Kidney (tissue), 14 donors: Measurements from ENCODE around the gene ECI2. TPM values are rescaled to one million over a fixed set of nuclear protein-coding genes. Genes with fewer than 3 reads are reported as not detected.

ENCODE experiments used
- DNase-seq, 5 donors: peaks; one replicate each; pipeline ENCODE4 v3.0.0-alpha.2; 2013 to 2020
- FAIRE-seq: peaks from 2 replicates; lab custom pipeline; 2012; peaks lifted over from hg19 to GRCh38; lab: Jason Lieb, UNC
- H3K27ac ChIP-seq, 2 donors: one replicate each; pipeline ENCODE4 v1.7.0; 2013; ENCODE audit warnings: low read depth in 2 of 2, low read length in 2 of 2, inconsistent platforms in 1 of 2
- H3K27me3 ChIP-seq: one replicate; pipeline ENCODE4 v1.7.1; 2013; ENCODE audit warnings: low read length, inconsistent platforms; ENCODE audit not compliant: control insufficient read depth, insufficient read depth
- H3K36me3 ChIP-seq, 3 donors: one replicate each; pipeline versions ENCODE4 v1.7.0 to v1.7.1; 2013; ENCODE audit warnings: low read length in 3 of 3, control low read depth in 1 of 3, inconsistent platforms in 1 of 3; ENCODE audit not compliant: insufficient read depth in 3 of 3, control insufficient read depth in 2 of 3
- H3K4me1 ChIP-seq, 3 donors: one replicate each; pipeline versions ENCODE4 v1.7.0 to v1.7.1; 2013; ENCODE audit warnings: low read length in 3 of 3, inconsistent platforms in 1 of 3, low read depth in 1 of 3; ENCODE audit not compliant: control insufficient read depth in 2 of 3, insufficient read depth in 2 of 3
- H3K4me3 ChIP-seq, 3 donors: one replicate each; pipeline versions ENCODE4 v1.7.0 to v1.8.1; 2013; ENCODE audit warnings: low read length in 3 of 3, control low read depth in 1 of 3, inconsistent platforms in 1 of 3
- H3K9ac ChIP-seq, 3 donors: one replicate each; pipeline versions ENCODE4 v1.7.0 to v1.7.1; 2013; ENCODE audit warnings: low read length in 3 of 3, control low read depth in 1 of 3, inconsistent platforms in 1 of 3
- H3K9me3 ChIP-seq, 3 donors: one replicate each; pipeline versions ENCODE4 v1.7.0 to v1.7.1; 2013; ENCODE audit warnings: low read length in 3 of 3, control low read depth in 1 of 3, inconsistent platforms in 1 of 3; ENCODE audit not compliant: control insufficient read depth in 2 of 3, insufficient read depth in 1 of 3
- CTCF ChIP-seq: IDR thresholded peaks from 3 replicates; pipeline ENCODE4 v1.5.1; 2012; ENCODE audit warnings: mild to moderate bottlenecking, moderate library complexity, borderline replicate concordance; ENCODE audit not compliant: insufficient read depth; ENCODE audit errors: extremely low read depth
- intact Hi-C: fragments of 100-400 bp; cut with DNase I; formaldehyde crosslinking; loops from one replicate; pipeline ENCODE4 v1.11.1; 2022
- polyA plus RNA-seq: library from polyadenylated mRNA; stranded (reverse); fragments of 350-450 nt; fragmentation: Illumina TruSeq; extraction: RNeasy Lipid Tissue Mini Kit (QIAGEN cat#74804); gene quantifications from one replicate; pipeline ENCODE4 v1.2.3, GENCODE V29; 2014; ENCODE audit warnings: low read depth, low replicate concordance; ENCODE audit not compliant: insufficient read depth
- total RNA-seq: library from RNA; stranded (reverse); fragmentation: NEBNext Ultra II Directional; extraction: Animal tissue kit (Norgen Biotek cat#: 25700); gene quantifications from one replicate; pipeline ENCODE4 v1.2.1, GENCODE V29; 2021
- donor health status: control.
- donor health status: control.
- donor health status: control.
- donor health status: control.
- donor health status: control.
- donor health status: DM: yes; HTN: yes; CAD: no.
- donor health status: Normal renal cell carcinoma (clear cell type).

ECI2 gene
- total and polyA plus RNA-seq, 2 donors from 2014 or later = 51.9 to 210 TPM

GRCh38 chr6:4103929-4104328, 31.4 kb downstream of the ECI2 start:
- TF ChIP-seq CTCF = no peak
- Histone ChIP-seq H3K9me3 (no peaks in the 10 kb centered on the region), H3K4me3 (no peak overlapping the region), H3K27me3 (no peaks in the 10 kb centered on the region), H3K36me3 (no peaks in the 10 kb centered on the region), H3K27ac (no peak overlapping the region), H3K4me1 (peaks cover 0 to 11% (median 2%) of the 10 kb centered on the region in 3 donors), H3K9ac (no peak overlapping the region)
- FAIRE-seq (no peak), DNase-seq (no peak)
- intact Hi-C loops = no loop called here

DNA sequence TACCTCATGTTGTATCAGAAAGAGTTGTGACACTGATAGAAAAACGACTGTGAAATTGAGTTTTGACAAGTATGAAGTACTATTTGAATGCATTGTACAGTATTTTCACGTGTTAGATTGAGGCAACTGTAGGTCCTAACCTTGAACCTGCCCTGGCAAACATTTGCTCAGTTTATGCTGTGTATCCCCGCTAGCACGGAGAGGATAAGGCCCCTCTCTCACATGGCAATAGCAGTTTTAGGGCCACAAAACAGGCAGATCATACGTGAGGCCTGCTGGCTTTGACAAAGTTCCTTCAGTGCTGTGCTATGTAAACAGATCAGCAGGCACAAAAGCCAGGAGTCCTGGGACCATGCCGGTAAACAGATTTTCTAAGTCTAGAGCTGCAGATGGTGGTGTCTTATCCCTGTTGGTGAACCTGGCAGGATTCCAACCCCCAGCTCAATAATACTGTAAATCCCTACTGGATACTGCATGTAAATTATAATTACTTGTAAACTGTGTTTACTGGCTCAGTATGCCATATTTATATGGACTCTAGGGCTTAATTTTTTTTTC, 32.6 kb downstream of the ECI2 start:
- Histone ChIP-seq H3K4me3 (no peak overlapping the region), H3K9me3 (no peaks in the 10 kb centered on the region), H3K36me3 (no peaks in the 10 kb centered on the region), H3K27me3 (no peaks in the 10 kb centered on the region), H3K4me1 (peaks cover 0 to 7% (median 0%) of the 10 kb centered on the region in 3 donors), H3K27ac (no peak overlapping the region), H3K9ac (no peak overlapping the region)
- no peak for DNase-seq
- intact Hi-C loops = no loop called here
- no peak for TF ChIP-seq CTCF
- no peak for FAIRE-seq

GRCh38 chr6:4101298-4101697, 34.1 kb downstream of the ECI2 start:
- Histone ChIP-seq H3K9me3 (no peaks in the 10 kb centered on the region), H3K4me3 (no peak overlapping the region), H3K4me1 (peaks cover 0 to 4% (median 0%) of the 10 kb centered on the region in 3 donors), H3K27me3 (no peaks in the 10 kb centered on the region), H3K36me3 (no peaks in the 10 kb centered on the region), H3K27ac (no peak overlapping the region), H3K9ac (no peak overlapping the region)
- TF ChIP-seq CTCF = no peak
- DNase-seq (no peak), FAIRE-seq (no peak)
- intact Hi-C loops = no loop called here

- TF ChIP-seq CTCF = no peak
- H3K27ac ChIP-seq = no peak overlapping the region
- H3K9me3 ChIP-seq = no peaks in the 10 kb centered on the region
- FAIRE-seq = no peak
- H3K36me3 ChIP-seq = no peaks in the 10 kb centered on the region
- no peak for DNase-seq
- no peaks in the 10 kb centered on the region for H3K27me3 ChIP-seq
- intact Hi-C loops = no loop called here
- H3K4me3 ChIP-seq = no peak overlapping the region
- H3K4me1 ChIP-seq = no peaks in the 10 kb centered on the region
- no peak overlapping the region for H3K9ac ChIP-seq
Observed at GRCh38 chr6:4100655-4101054, 34.7 kb downstream of the ECI2 start.
